Left hindlimb (tissue), 1 donor: Measurements from ENCODE around the gene PPP2R5E.
A peak's percentile ranks its signal among the peaks of the same experiment; 100 is the strongest.

ENCODE experiments used
- DNase-seq: peaks from one replicate; pipeline ENCODE4 v3.0.0-alpha.2; 2018

The PPP2R5E gene

GRCh38 chr14:63468294-63468693 is 74.9 kb downstream of the PPP2R5E start:
- DNase-seq, result no peak

GRCh38 chr14:63467440-63468072 is 75.6 kb downstream of the PPP2R5E start:
- DNase-seq, result no peak

GRCh38 chr14:63465347-63465746 is 77.8 kb downstream of the PPP2R5E start:
- no peak for DNase-seq

- no peak for DNase-seq
Observed at GRCh38 chr14:63460680-63461369, 82.4 kb downstream of the PPP2R5E start.

GRCh38 chr14:63459738-63460137 is 83.4 kb downstream of the PPP2R5E start:
- no peak for DNase-seq

GRCh38 chr14:63457498-63457897 is 85.7 kb downstream of the PPP2R5E start:
- no peak for DNase-seq

- peak; percentile 33 for DNase-seq
Observed at GRCh38 chr14:63454863-63455622, 88.1 kb downstream of the PPP2R5E start.

- no peak for DNase-seq
Observed at GRCh38 chr14:63454436-63454835, 88.7 kb downstream of the PPP2R5E start.

- DNase-seq, result no peak
Observed at GRCh38 chr14:63453443-63453936, 89.7 kb downstream of the PPP2R5E start.

GRCh38 chr14:63452796-63453195 is 90.4 kb downstream of the PPP2R5E start:
- DNase-seq, result no peak

GRCh38 chr14:63448841-63449240 is 94.3 kb downstream of the PPP2R5E start:
- DNase-seq, result no peak

- DNase-seq, result no peak
Observed at GRCh38 chr14:63444588-63444987, 98.6 kb downstream of the PPP2R5E start.

GRCh38 chr14:63443988-63444387 is 99.2 kb downstream of the PPP2R5E start:
- no peak for DNase-seq

- DNase-seq, result no peak
Observed at GRCh38 chr14:63443361-63443760, 99.8 kb downstream of the PPP2R5E start.

- DNase-seq, result peak; percentile 83
Observed at GRCh38 chr14:63438065-63438757, 105.0 kb downstream of the PPP2R5E start.

- DNase-seq, result no peak
Observed at GRCh38 chr14:63436286-63437098, 106.7 kb downstream of the PPP2R5E start.

- DNase-seq, result peak; percentile 45
Observed at GRCh38 chr14:63435838-63436237, 107.3 kb downstream of the PPP2R5E start.

GRCh38 chr14:63435204-63435603 is 108.0 kb downstream of the PPP2R5E start:
- DNase-seq, result no peak

GRCh38 chr14:63432888-63433552 is 110.2 kb downstream of the PPP2R5E start:
- no peak for DNase-seq

- no peak for DNase-seq
Observed at GRCh38 chr14:63432228-63432627, 110.9 kb downstream of the PPP2R5E start.

GRCh38 chr14:63431466-63431865 is 111.7 kb downstream of the PPP2R5E start:
- no peak for DNase-seq

GRCh38 chr14:63428486-63428885 is 114.7 kb downstream of the PPP2R5E start:
- no peak for DNase-seq
